ENCODE data around the gene FGF21.

DNA sequence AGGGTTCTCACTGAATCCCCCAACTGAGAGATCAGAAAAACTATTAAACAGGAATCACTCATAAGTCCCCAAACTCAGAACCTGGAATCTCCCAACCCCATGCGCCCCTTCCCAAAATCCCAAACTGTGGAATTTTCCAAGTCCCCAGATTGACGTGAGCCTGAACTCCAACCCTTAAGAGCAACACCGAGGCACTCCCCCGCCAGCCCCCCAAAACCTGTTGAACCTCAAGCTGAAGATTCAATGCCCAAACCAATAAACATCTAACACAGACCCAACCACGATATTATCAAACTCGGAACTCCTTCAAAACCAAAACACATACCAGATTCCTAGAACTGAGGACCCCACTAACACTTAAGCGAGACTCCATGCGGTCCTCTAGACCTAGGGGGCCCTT, 9.2 kb upstream of the FGF21 start:
- TF ChIP-seq, protein P1, sequence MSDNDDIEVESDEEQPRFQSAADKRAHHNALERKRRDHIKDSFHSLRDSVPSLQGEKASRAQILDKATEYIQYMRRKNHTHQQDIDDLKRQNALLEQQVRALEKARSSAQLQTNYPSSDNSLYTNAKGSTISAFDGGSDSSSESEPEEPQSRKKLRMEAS (IDR thresholded peaks at IDR 0.05; ENCODE audit: low read depth, low read length) = no peak
- TF ChIP-seq, protein P2, sequence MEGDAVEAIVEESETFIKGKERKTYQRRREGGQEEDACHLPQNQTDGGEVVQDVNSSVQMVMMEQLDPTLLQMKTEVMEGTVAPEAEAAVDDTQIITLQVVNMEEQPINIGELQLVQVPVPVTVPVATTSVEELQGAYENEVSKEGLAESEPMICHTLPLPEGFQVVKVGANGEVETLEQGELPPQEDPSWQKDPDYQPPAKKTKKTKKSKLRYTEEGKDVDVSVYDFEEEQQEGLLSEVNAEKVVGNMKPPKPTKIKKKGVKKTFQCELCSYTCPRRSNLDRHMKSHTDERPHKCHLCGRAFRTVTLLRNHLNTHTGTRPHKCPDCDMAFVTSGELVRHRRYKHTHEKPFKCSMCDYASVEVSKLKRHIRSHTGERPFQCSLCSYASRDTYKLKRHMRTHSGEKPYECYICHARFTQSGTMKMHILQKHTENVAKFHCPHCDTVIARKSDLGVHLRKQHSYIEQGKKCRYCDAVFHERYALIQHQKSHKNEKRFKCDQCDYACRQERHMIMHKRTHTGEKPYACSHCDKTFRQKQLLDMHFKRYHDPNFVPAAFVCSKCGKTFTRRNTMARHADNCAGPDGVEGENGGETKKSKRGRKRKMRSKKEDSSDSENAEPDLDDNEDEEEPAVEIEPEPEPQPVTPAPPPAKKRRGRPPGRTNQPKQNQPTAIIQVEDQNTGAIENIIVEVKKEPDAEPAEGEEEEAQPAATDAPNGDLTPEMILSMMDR (IDR thresholded peaks at IDR 0.05; ENCODE audit: low read depth, low read length) = no peak
